Midbrain (tissue), 1 donor: ENCODE measurements around the gene NOM1.
"Not testable (repeated sequence)": the region's sequence is repeated elsewhere in the genome, so short reads cannot be mapped to it uniquely, and the experiment has no call there.

ENCODE experiments used
- DNase-seq: peaks from one replicate; lab custom pipeline; 2025; lab: John Stamatoyannopoulos, UW

Gene NOM1

GRCh38 chr7:156940421-156941122 lies 8.9 kb upstream of the NOM1 start:
- DNase-seq, result no peak

- no peak for DNase-seq
These were observed 7.9 kb upstream of the NOM1 start for GRCh38 chr7:156941393-156942182.

GRCh38 chr7:156942708-156943090 lies 6.8 kb upstream of the NOM1 start:
- no peak for DNase-seq

GRCh38 chr7:156943091-156944041 lies 6.1 kb upstream of the NOM1 start:
- DNase-seq, result no peak

- no peak for DNase-seq
These were observed 4.6 kb upstream of the NOM1 start for GRCh38 chr7:156944876-156945275.

GRCh38 chr7:156947120-156947843 lies 2.2 kb upstream of the NOM1 start:
- peak; percentile 25 for DNase-seq

- DNase-seq, result no peak
These were observed 1.2 kb upstream of the NOM1 start for GRCh38 chr7:156948361-156948760.

GRCh38 chr7:156950381-156950858 lies 908 bp downstream of the NOM1 start:
- DNase-seq, result no peak

GRCh38 chr7:156953215-156953614 lies 3.7 kb downstream of the NOM1 start:
- DNase-seq, result not testable (repeated sequence)

- no peak for DNase-seq
These were observed 5.4 kb downstream of the NOM1 start for GRCh38 chr7:156954941-156955340.

- DNase-seq, result no peak
These were observed 7.2 kb downstream of the NOM1 start for GRCh38 chr7:156956727-156957126.

- DNase-seq, result no peak
These were observed 12.6 kb downstream of the NOM1 start for GRCh38 chr7:156962145-156962544.

- no peak for DNase-seq
These were observed 13.4 kb downstream of the NOM1 start for GRCh38 chr7:156962897-156963296.

GRCh38 chr7:156963472-156963871 lies 14.0 kb downstream of the NOM1 start:
- DNase-seq, result no peak

GRCh38 chr7:156964971-156965370 lies 15.5 kb downstream of the NOM1 start:
- DNase-seq, result no peak

GRCh38 chr7:156966387-156966786 lies 16.9 kb downstream of the NOM1 start:
- DNase-seq, result no peak

- DNase-seq, result no peak
These were observed 18.7 kb downstream of the NOM1 start for GRCh38 chr7:156968183-156968582.

GRCh38 chr7:156969972-156970420 lies 20.5 kb downstream of the NOM1 start:
- no peak for DNase-seq

- DNase-seq, result no peak
These were observed 26.1 kb downstream of the NOM1 start for GRCh38 chr7:156975620-156976019.

- DNase-seq, result no peak
These were observed 29.6 kb downstream of the NOM1 start for GRCh38 chr7:156979007-156979606.

- no peak for DNase-seq
These were observed 30.2 kb downstream of the NOM1 start for GRCh38 chr7:156979711-156980110.
